Measurements from ENCODE around the gene NCOA7. TPM values are rescaled to one million over a fixed set of nuclear protein-coding genes. Genes with fewer than 3 reads are reported as not detected.

NCOA7 gene
- total RNA-seq, 2 donors from 2014 or later: 11.4 to 15.2 TPM

DNA sequence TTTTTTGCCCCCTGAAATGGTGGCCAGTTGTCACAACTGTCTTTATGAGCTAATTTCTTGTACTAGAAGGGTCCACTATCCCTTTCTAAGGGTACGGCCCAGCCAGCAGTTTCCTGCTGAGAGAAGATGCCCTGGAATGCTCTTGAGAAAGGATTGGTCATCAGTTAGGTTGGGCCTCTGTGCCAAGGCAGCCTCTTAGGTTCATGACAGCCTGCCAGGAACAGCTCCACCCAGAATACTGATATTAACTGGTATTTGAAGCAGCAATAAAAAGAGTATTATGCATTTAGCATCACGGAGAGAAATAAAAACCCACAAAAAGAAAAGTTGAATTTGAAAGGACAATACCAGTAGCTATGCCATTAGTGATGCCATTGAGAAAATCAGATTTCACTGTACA is 156.9 kb downstream of the NCOA7 start:
- TF ChIP-seq, protein P1, sequence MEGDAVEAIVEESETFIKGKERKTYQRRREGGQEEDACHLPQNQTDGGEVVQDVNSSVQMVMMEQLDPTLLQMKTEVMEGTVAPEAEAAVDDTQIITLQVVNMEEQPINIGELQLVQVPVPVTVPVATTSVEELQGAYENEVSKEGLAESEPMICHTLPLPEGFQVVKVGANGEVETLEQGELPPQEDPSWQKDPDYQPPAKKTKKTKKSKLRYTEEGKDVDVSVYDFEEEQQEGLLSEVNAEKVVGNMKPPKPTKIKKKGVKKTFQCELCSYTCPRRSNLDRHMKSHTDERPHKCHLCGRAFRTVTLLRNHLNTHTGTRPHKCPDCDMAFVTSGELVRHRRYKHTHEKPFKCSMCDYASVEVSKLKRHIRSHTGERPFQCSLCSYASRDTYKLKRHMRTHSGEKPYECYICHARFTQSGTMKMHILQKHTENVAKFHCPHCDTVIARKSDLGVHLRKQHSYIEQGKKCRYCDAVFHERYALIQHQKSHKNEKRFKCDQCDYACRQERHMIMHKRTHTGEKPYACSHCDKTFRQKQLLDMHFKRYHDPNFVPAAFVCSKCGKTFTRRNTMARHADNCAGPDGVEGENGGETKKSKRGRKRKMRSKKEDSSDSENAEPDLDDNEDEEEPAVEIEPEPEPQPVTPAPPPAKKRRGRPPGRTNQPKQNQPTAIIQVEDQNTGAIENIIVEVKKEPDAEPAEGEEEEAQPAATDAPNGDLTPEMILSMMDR (conservative IDR thresholded peaks at IDR 0.05): no peak
- Mint-ChIP-seq H3K27ac (no peak overlapping the region), H3K4me3 (no peak overlapping the region), H3K36me3 (ENCODE audit: low read depth) (no peaks in the 10 kb centered on the region), H3K9me3 (peaks cover 2% of the 10 kb centered on the region), H3K4me1 (peaks cover 13% of the 10 kb centered on the region), H3K27me3 (ENCODE audit: insufficient read depth) (peaks cover 2% of the 10 kb centered on the region)
- no peak overlapping the region for H3K4me3 ChIP-seq (ENCODE audit: low read length)
- no peak overlapping the region for H3K9ac ChIP-seq (ENCODE audit: extremely low read depth, low read length, poor library complexity, severe bottlenecking)
- WGBS, 2 experiments (ENCODE audit: insufficient coverage in 1 of 2, insufficient read length in 1 of 2): 80 to 96% methylated on average over 1 to 2 of the region's 2 CpGs
- H3K4me1 ChIP-seq (ENCODE audit: control insufficient read depth, insufficient read depth, low read length): no peaks in the 10 kb centered on the region
- no peaks in the 10 kb centered on the region for H3K36me3 ChIP-seq (ENCODE audit: control insufficient read depth, insufficient read depth, low read length)
- no peak for DNase-seq
- H3K27me3 ChIP-seq (ENCODE audit: control insufficient read depth, insufficient read depth, low read length, poor library complexity, severe bottlenecking): no peaks in the 10 kb centered on the region
- no peak overlapping the region for H3K27ac ChIP-seq (ENCODE audit: low read depth, low read length)
- H3K9me3 ChIP-seq (ENCODE audit: control insufficient read depth, low read length): peaks cover 6% of the 10 kb centered on the region

DNA sequence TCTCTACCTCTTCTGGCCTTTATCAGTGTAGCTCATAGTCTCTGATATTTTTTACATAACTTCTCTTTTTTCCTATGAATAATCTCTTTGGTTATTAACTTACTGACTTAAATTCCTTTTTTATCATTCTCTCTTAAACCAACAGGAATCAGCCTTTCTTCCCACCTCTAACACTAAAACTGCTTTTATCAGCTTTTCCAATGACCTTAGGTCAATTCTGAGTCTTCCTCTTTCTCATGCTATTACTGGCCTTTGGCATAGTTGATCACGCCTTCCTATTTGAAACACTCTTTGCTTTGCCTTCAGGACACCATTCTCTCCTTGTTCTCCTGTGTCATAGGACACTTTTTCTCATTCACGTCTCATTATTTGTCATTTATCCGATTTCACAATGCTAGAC is 157.7 kb downstream of the NCOA7 start:
- DNase-seq: no peak
- TF ChIP-seq, protein P1 (conservative IDR thresholded peaks at IDR 0.05): no peak
- Histone ChIP-seq H3K27ac (ENCODE audit: low read depth, low read length) (no peak overlapping the region), H3K36me3 (ENCODE audit: control insufficient read depth, insufficient read depth, low read length) (no peaks in the 10 kb centered on the region), H3K9ac (ENCODE audit: extremely low read depth, low read length, poor library complexity, severe bottlenecking) (no peak overlapping the region), H3K4me1 (ENCODE audit: control insufficient read depth, insufficient read depth, low read length) (no peaks in the 10 kb centered on the region), H3K9me3 (ENCODE audit: control insufficient read depth, low read length) (peaks cover 10% of the 10 kb centered on the region), H3K27me3 (ENCODE audit: control insufficient read depth, insufficient read depth, low read length, poor library complexity, severe bottlenecking) (no peaks in the 10 kb centered on the region), H3K4me3 (ENCODE audit: low read length) (no peak overlapping the region)
- peaks cover 4% of the 10 kb centered on the region for H3K9me3 Mint-ChIP-seq
- peaks cover 4% of the 10 kb centered on the region for H3K27me3 Mint-ChIP-seq (ENCODE audit: insufficient read depth)
- no peak overlapping the region for H3K4me3 Mint-ChIP-seq
- H3K27ac Mint-ChIP-seq: no peak overlapping the region
- H3K36me3 Mint-ChIP-seq (ENCODE audit: low read depth): no peaks in the 10 kb centered on the region
- 83 to 92% methylated on average over 2 to 3 of the region's 3 CpGs for WGBS, 2 experiments (ENCODE audit: insufficient coverage in 1 of 2, insufficient read length in 1 of 2)
- H3K4me1 Mint-ChIP-seq: peaks cover 9% of the 10 kb centered on the region

DNA sequence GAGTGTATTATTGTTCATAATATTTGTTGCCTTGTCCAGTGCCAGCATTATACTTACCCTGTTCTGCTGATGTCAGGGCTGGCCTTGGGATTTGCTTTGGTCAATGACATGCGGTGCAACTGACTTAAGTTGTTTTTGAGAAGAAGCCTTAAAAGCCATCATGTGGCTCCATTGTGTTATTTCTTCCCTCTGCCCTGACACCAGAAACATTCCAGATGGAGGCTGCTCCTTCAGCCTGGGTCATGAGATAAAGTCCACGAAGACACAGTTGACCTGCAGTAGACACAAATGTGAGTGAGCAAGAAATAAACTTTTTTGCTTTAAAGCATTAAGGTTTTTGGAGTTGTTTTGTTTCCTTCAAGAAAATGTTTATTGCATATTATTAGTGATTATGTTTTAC is 158.3 kb downstream of the NCOA7 start:
- Mint-ChIP-seq H3K9me3 (peaks cover 4% of the 10 kb centered on the region), H3K4me1 (peaks cover 9% of the 10 kb centered on the region), H3K27me3 (ENCODE audit: insufficient read depth) (peaks cover 7% of the 10 kb centered on the region), H3K27ac (no peak overlapping the region), H3K4me3 (no peak overlapping the region), H3K36me3 (ENCODE audit: low read depth) (no peaks in the 10 kb centered on the region)
- Histone ChIP-seq H3K9ac (ENCODE audit: extremely low read depth, low read length, poor library complexity, severe bottlenecking) (no peak overlapping the region), H3K4me1 (ENCODE audit: control insufficient read depth, insufficient read depth, low read length) (no peaks in the 10 kb centered on the region), H3K4me3 (ENCODE audit: low read length) (no peak overlapping the region), H3K9me3 (ENCODE audit: control insufficient read depth, low read length) (peaks cover 10% of the 10 kb centered on the region), H3K27ac (ENCODE audit: low read depth, low read length) (no peak overlapping the region), H3K36me3 (ENCODE audit: control insufficient read depth, insufficient read depth, low read length) (no peaks in the 10 kb centered on the region), H3K27me3 (ENCODE audit: control insufficient read depth, insufficient read depth, low read length, poor library complexity, severe bottlenecking) (peaks cover 3% of the 10 kb centered on the region)
- DNase-seq: no peak
- TF ChIP-seq, protein P1 (conservative IDR thresholded peaks at IDR 0.05): no peak
- 73 to 95% methylated on average over 2 of the region's 2 CpGs for WGBS, 2 experiments (ENCODE audit: insufficient coverage in 1 of 2, insufficient read length in 1 of 2)
